Measurements from ENCODE around the gene CEP76.

The CEP76 gene

GRCh38 chr18:12656938-12657683 is 45.4 kb downstream of the CEP76 start:
- Histone ChIP-seq H3K27me3 (ENCODE audit: insufficient read depth, low read length) (no peaks in the 10 kb centered on the region), H3K23ac (ENCODE audit: low read length) (peak overlapping the region; percentile 80), H3K4ac (ENCODE audit: low read depth, low read length) (peak overlapping the region; percentile 83), H3K14ac (ENCODE audit: low read length) (peak overlapping the region; percentile 93), H3K9me3 (ENCODE audit: insufficient read depth, low read depth, low read length) (peaks cover 2% of the 10 kb centered on the region), H3K36me3 (ENCODE audit: control insufficient read depth in 1 of 2, insufficient read depth in 2 of 2, low read length in 2 of 2) (no peaks in the 10 kb centered on the region), H4K12ac (ENCODE audit: low read depth, low read length) (peak overlapping the region; percentile 62), H4K8ac (ENCODE audit: low read depth, low read length) (peak overlapping the region; percentile 87), H3K4me1 (ENCODE audit: control insufficient read depth in 1 of 2, insufficient read depth in 2 of 2, low read length in 2 of 2) (peaks cover 5 to 10% of the 10 kb centered on the region in 2 experiments), H3K4me3 (ENCODE audit: low read depth, low read length) (peak overlapping the region; percentile 93), H2AK5ac (ENCODE audit: low read length) (peak overlapping the region; percentile 46), H3K27ac (ENCODE audit: low read depth, low read length) (peak overlapping the region; percentile 62), H3K79me2 (ENCODE audit: control insufficient read depth, insufficient read depth, low read length, poor library complexity) (peaks cover 8% of the 10 kb centered on the region), H2BK12ac (ENCODE audit: low read length) (peak overlapping the region; percentile 64), H3K18ac (ENCODE audit: low read length) (peak overlapping the region; percentile 95), H3K4me2 (ENCODE audit: low read length) (peak overlapping the region; percentile 100), H2AFZ (ENCODE audit: insufficient read depth, low read length, poor library complexity) (peak overlapping the region; percentile 98), H4K91ac (ENCODE audit: low read depth, low read length) (peak overlapping the region; percentile 57), H3K9ac (ENCODE audit: low read length) (peak overlapping the region; percentile 94), H2BK120ac (ENCODE audit: insufficient read depth, low read length, poor library complexity) (peak overlapping the region; percentile 33), H3K79me1 (ENCODE audit: low read length) (peaks cover 8% of the 10 kb centered on the region), H2BK5ac (ENCODE audit: low read depth, low read length, poor library complexity) (peak overlapping the region; percentile 21)
- DNase-seq, result peak; percentile 37 to 63
- no CpG with 5 or more reads among the region's 89 CpGs for WGBS (ENCODE audit: extremely low coverage, insufficient coverage, insufficient read length)

- H3K23ac ChIP-seq (ENCODE audit: low read length), result no peak overlapping the region
- peaks cover 5 to 10% of the 10 kb centered on the region in 2 experiments for H3K4me1 ChIP-seq (ENCODE audit: control insufficient read depth in 1 of 2, insufficient read depth in 2 of 2, low read length in 2 of 2)
- peak overlapping the region; percentile 100 for H3K4me2 ChIP-seq (ENCODE audit: low read length)
- H3K79me1 ChIP-seq (ENCODE audit: low read length), result peaks cover 8% of the 10 kb centered on the region
- H3K79me2 ChIP-seq (ENCODE audit: control insufficient read depth, insufficient read depth, low read length, poor library complexity), result peaks cover 8% of the 10 kb centered on the region
- H4K8ac ChIP-seq (ENCODE audit: low read depth, low read length), result no peak overlapping the region
- no peaks in the 10 kb centered on the region for H3K27me3 ChIP-seq (ENCODE audit: insufficient read depth, low read length)
- no peak overlapping the region for H2BK120ac ChIP-seq (ENCODE audit: insufficient read depth, low read length, poor library complexity)
- H3K4ac ChIP-seq (ENCODE audit: low read depth, low read length), result no peak overlapping the region
- no peak overlapping the region for H3K18ac ChIP-seq (ENCODE audit: low read length)
- no peak overlapping the region for H2BK12ac ChIP-seq (ENCODE audit: low read length)
- no peak overlapping the region for H3K9ac ChIP-seq (ENCODE audit: low read length)
- H2AFZ ChIP-seq (ENCODE audit: insufficient read depth, low read length, poor library complexity), result no peak overlapping the region
- no peaks in the 10 kb centered on the region for H3K36me3 ChIP-seq (ENCODE audit: control insufficient read depth in 1 of 2, insufficient read depth in 2 of 2, low read length in 2 of 2)
- H2BK5ac ChIP-seq (ENCODE audit: low read depth, low read length, poor library complexity), result no peak overlapping the region
- H3K14ac ChIP-seq (ENCODE audit: low read length), result no peak overlapping the region
- H2AK5ac ChIP-seq (ENCODE audit: low read length), result no peak overlapping the region
- no peak overlapping the region for H3K27ac ChIP-seq (ENCODE audit: low read depth, low read length)
- H3K9me3 ChIP-seq (ENCODE audit: insufficient read depth, low read depth, low read length), result peaks cover 2% of the 10 kb centered on the region
- H3K4me3 ChIP-seq (ENCODE audit: low read depth, low read length), result no peak overlapping the region
- WGBS (ENCODE audit: extremely low coverage, insufficient coverage, insufficient read length), result no CpG with 5 or more reads among the region's 3 CpGs
- H4K12ac ChIP-seq (ENCODE audit: low read depth, low read length), result no peak overlapping the region
- peak in 1 of 2 donors; percentile 11 for DNase-seq
- no peak overlapping the region for H4K91ac ChIP-seq (ENCODE audit: low read depth, low read length)
Observed at GRCh38 chr18:12656605-12656937, 46.0 kb downstream of the CEP76 start.

GRCh38 chr18:12654971-12655370 is 47.6 kb downstream of the CEP76 start:
- Histone ChIP-seq H3K9ac (ENCODE audit: low read length) (no peak overlapping the region), H3K79me2 (ENCODE audit: control insufficient read depth, insufficient read depth, low read length, poor library complexity) (peaks cover 8% of the 10 kb centered on the region), H2BK120ac (ENCODE audit: insufficient read depth, low read length, poor library complexity) (no peak overlapping the region), H2AK5ac (ENCODE audit: low read length) (no peak overlapping the region), H3K27ac (ENCODE audit: low read depth, low read length) (no peak overlapping the region), H2AFZ (ENCODE audit: insufficient read depth, low read length, poor library complexity) (no peak overlapping the region), H3K27me3 (ENCODE audit: insufficient read depth, low read length) (no peaks in the 10 kb centered on the region), H3K14ac (ENCODE audit: low read length) (no peak overlapping the region), H3K4me2 (ENCODE audit: low read length) (no peak overlapping the region), H4K8ac (ENCODE audit: low read depth, low read length) (no peak overlapping the region), H2BK12ac (ENCODE audit: low read length) (no peak overlapping the region), H3K4me3 (ENCODE audit: low read depth, low read length) (no peak overlapping the region), H4K12ac (ENCODE audit: low read depth, low read length) (no peak overlapping the region), H3K18ac (ENCODE audit: low read length) (no peak overlapping the region), H3K79me1 (ENCODE audit: low read length) (peaks cover 8% of the 10 kb centered on the region), H3K9me3 (ENCODE audit: insufficient read depth, low read depth, low read length) (peaks cover 2% of the 10 kb centered on the region), H3K4me1 (ENCODE audit: control insufficient read depth in 1 of 2, insufficient read depth in 2 of 2, low read length in 2 of 2) (peaks cover 5 to 10% of the 10 kb centered on the region in 2 experiments), H3K4ac (ENCODE audit: low read depth, low read length) (no peak overlapping the region), H2BK5ac (ENCODE audit: low read depth, low read length, poor library complexity) (no peak overlapping the region), H3K23ac (ENCODE audit: low read length) (no peak overlapping the region), H3K36me3 (ENCODE audit: control insufficient read depth in 1 of 2, insufficient read depth in 2 of 2, low read length in 2 of 2) (no peaks in the 10 kb centered on the region), H4K91ac (ENCODE audit: low read depth, low read length) (no peak overlapping the region)
- DNase-seq, result no peak
- WGBS (ENCODE audit: extremely low coverage, insufficient coverage, insufficient read length), result 83% methylated on average over 1 of the region's 1 CpG

GRCh38 chr18:12652861-12653401 is 49.6 kb downstream of the CEP76 start:
- H2AFZ ChIP-seq (ENCODE audit: insufficient read depth, low read length, poor library complexity), result no peak overlapping the region
- no peak overlapping the region for H3K14ac ChIP-seq (ENCODE audit: low read length)
- no peaks in the 10 kb centered on the region for H3K9me3 ChIP-seq (ENCODE audit: insufficient read depth, low read depth, low read length)
- peaks cover 6% of the 10 kb centered on the region for H3K79me2 ChIP-seq (ENCODE audit: control insufficient read depth, insufficient read depth, low read length, poor library complexity)
- no peak for DNase-seq
- no peak overlapping the region for H2BK12ac ChIP-seq (ENCODE audit: low read length)
- peaks cover 4% of the 10 kb centered on the region for H3K79me1 ChIP-seq (ENCODE audit: low read length)
- H3K27ac ChIP-seq (ENCODE audit: low read depth, low read length), result no peak overlapping the region
- H4K8ac ChIP-seq (ENCODE audit: low read depth, low read length), result no peak overlapping the region
- no peak overlapping the region for H3K4me3 ChIP-seq (ENCODE audit: low read depth, low read length)
- WGBS (ENCODE audit: extremely low coverage, insufficient coverage, insufficient read length), result no CpG with 5 or more reads among the region's 3 CpGs
- H3K23ac ChIP-seq (ENCODE audit: low read length), result no peak overlapping the region
- no peak overlapping the region for H2BK120ac ChIP-seq (ENCODE audit: insufficient read depth, low read length, poor library complexity)
- no peak overlapping the region for H3K9ac ChIP-seq (ENCODE audit: low read length)
- no peak overlapping the region for H4K12ac ChIP-seq (ENCODE audit: low read depth, low read length)
- H3K4ac ChIP-seq (ENCODE audit: low read depth, low read length), result no peak overlapping the region
- no peak overlapping the region for H4K91ac ChIP-seq (ENCODE audit: low read depth, low read length)
- H3K4me2 ChIP-seq (ENCODE audit: low read length), result no peak overlapping the region
- H2AK5ac ChIP-seq (ENCODE audit: low read length), result no peak overlapping the region
- H2BK5ac ChIP-seq (ENCODE audit: low read depth, low read length, poor library complexity), result no peak overlapping the region
- H3K27me3 ChIP-seq (ENCODE audit: insufficient read depth, low read length), result no peaks in the 10 kb centered on the region
- no peaks in the 10 kb centered on the region for H3K36me3 ChIP-seq (ENCODE audit: control insufficient read depth in 1 of 2, insufficient read depth in 2 of 2, low read length in 2 of 2)
- H3K4me1 ChIP-seq (ENCODE audit: control insufficient read depth in 1 of 2, insufficient read depth in 2 of 2, low read length in 2 of 2), result peaks cover 0 to 6% of the 10 kb centered on the region in 2 experiments
- H3K18ac ChIP-seq (ENCODE audit: low read length), result no peak overlapping the region
